Ascending aorta (tissue), 2 donors: ENCODE data around the gene SFI1. TPM values are rescaled to one million over a fixed set of nuclear protein-coding genes. Genes with fewer than 3 reads are reported as not detected.

Experiments used
- DNase-seq, 2 donors: peaks; one replicate each; pipeline ENCODE4 v3.0.0-alpha.2; 2019; ENCODE audit warnings: low spot score in 2 of 2
- H3K27ac ChIP-seq, 2 donors: fragments of 200-600 bp; sonication (generic); one replicate each; pipeline ENCODE4 v1.5.1; 2016 to 2017; ENCODE audit warnings: mild to moderate bottlenecking in 1 of 2
- H3K27me3 ChIP-seq: fragments of 200-600 bp; sonication (generic); one replicate; pipeline ENCODE4 v1.5.1; 2017
- H3K36me3 ChIP-seq, 2 donors: fragments of 200-600 bp; sonication (generic); one replicate each; pipeline ENCODE4 v1.5.1; 2016
- H3K4me1 ChIP-seq, 2 donors: fragments of 200-600 bp; sonication (generic); one replicate each; pipeline ENCODE4 v1.5.1; 2016 to 2017; ENCODE audit warnings: mild to moderate bottlenecking in 1 of 2
- H3K4me3 ChIP-seq, 2 donors: fragments of 200-600 bp; sonication (generic); one replicate each; pipeline ENCODE4 v1.5.1; 2016 to 2017; ENCODE audit warnings: mild to moderate bottlenecking in 1 of 2
- H3K9me3 ChIP-seq, 2 donors: fragments of 200-600 bp; sonication (generic); one replicate each; pipeline ENCODE4 v1.5.1; 2016
- intact Hi-C: fragments of 100-400 bp; cut with DNase I; formaldehyde crosslinking; loops from one replicate; pipeline ENCODE4 v1.15.1; 2023
- total RNA-seq: library from RNA; depleted of rRNA; stranded (reverse); fragments of >200 nt; gene quantifications from one replicate; pipeline ENCODE4 v1.1.0, GENCODE V29; 2016
- TF ChIP-seq, protein P1 (sequence below), 3 experiments: fragments of 200-600 bp in 2 of 3; fragments of 450-650 bp in 1 of 3; sonication (generic) in 2 of 3; IDR thresholded peaks; one replicate each; pipeline ENCODE4 v1.5.1; 2016 to 2019; ENCODE audit warnings: antibody characterized with exemption in 3 of 3, mild to moderate bottlenecking in 1 of 3, moderate library complexity in 1 of 3

The SFI1 gene
- total RNA-seq, 1 donor from 2014 or later, result 31.0 TPM

DNA sequence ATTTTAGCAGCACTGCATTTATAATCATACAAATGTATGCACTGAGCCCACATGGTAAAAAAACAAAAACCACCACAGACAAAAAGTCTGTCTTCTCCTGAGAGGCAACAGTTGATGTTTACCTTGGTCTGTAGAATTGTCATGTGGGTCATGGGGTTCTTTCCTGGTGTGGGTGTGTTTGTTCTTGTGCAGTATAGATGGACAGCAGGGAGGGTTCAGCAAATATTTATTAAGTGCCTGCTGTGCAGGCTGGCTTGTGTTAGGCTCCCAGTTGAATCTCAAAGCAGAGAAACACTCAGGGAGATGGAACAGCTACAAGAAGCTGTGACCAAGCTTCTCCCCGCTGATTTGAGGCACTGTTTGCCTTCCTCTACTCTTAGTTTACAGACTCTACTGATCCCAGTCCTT is 83.5 kb downstream of the SFI1 start:
- Histone ChIP-seq H3K36me3 (peaks cover 12 to 23% of the 10 kb centered on the region in 2 donors), H3K4me1 (no peaks in the 10 kb centered on the region), H3K9me3 (no peaks in the 10 kb centered on the region), H3K27ac (no peak overlapping the region), H3K27me3 (no peaks in the 10 kb centered on the region), H3K4me3 (no peak overlapping the region)
- TF ChIP-seq, protein P1, sequence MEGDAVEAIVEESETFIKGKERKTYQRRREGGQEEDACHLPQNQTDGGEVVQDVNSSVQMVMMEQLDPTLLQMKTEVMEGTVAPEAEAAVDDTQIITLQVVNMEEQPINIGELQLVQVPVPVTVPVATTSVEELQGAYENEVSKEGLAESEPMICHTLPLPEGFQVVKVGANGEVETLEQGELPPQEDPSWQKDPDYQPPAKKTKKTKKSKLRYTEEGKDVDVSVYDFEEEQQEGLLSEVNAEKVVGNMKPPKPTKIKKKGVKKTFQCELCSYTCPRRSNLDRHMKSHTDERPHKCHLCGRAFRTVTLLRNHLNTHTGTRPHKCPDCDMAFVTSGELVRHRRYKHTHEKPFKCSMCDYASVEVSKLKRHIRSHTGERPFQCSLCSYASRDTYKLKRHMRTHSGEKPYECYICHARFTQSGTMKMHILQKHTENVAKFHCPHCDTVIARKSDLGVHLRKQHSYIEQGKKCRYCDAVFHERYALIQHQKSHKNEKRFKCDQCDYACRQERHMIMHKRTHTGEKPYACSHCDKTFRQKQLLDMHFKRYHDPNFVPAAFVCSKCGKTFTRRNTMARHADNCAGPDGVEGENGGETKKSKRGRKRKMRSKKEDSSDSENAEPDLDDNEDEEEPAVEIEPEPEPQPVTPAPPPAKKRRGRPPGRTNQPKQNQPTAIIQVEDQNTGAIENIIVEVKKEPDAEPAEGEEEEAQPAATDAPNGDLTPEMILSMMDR (IDR thresholded peaks at IDR 0.05), result no peak
- intact Hi-C loops, result no loop called here
- no peak for DNase-seq

DNA sequence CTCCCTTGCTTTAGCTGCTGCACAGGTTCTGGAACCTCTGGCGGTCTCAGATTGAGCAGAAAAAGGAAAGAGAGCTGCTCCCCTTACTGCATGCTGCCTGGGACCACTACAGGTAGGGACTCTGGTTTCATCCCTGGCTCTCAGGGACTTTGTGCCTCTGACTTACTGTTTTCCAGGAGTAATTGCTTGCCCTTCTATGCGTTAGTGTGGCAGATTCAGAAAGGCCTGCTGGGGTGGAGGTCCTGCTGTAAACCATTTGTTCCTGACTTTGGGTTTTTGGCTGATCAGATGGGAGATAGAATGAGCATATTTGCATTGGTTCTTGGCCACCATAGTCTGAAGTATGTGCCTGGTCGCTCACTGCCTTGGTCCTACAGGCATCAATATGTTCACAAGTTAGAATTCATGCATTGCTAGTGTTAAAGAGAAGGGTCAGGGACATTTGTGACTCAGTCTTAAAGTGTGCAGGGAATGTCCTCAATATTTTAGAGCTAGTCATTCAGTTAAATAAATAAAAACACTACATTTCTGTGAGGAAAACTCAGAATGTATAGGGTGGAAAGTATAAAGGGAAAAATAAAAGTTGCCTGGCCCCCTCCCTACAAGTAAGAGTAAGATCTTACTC is 87.6 kb downstream of the SFI1 start:
- no peaks in the 10 kb centered on the region for H3K27me3 ChIP-seq
- H3K27ac ChIP-seq, result no peak overlapping the region
- H3K36me3 ChIP-seq, result peaks cover 11 to 29% of the 10 kb centered on the region in 2 donors
- TF ChIP-seq, protein P1 (IDR thresholded peaks at IDR 0.05), result no peak
- intact Hi-C loops, result no loop called here
- H3K4me3 ChIP-seq, result no peak overlapping the region
- H3K9me3 ChIP-seq, result no peaks in the 10 kb centered on the region
- no peaks in the 10 kb centered on the region for H3K4me1 ChIP-seq
- no peak for DNase-seq

DNA sequence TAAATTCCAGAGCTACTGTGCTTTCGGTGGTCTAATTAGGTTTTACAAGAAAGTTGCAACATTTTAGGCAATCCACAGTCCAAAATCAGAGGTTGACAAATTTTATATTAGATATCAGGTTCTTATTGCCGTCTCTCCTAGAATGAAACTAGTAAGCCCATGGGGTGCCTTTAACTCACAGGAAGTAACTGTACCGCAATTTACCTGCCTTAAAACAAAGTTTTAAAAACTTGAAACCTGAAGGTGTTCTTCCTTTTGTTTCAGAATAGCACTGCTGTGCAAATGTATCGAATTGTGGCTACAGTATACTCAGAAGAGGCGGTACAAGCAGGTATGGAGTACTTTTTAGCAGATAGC is 88.4 kb downstream of the SFI1 start:
- Histone ChIP-seq H3K4me1 (no peaks in the 10 kb centered on the region), H3K27ac (peak overlapping the region in 1 of 2 donors; percentile 20), H3K9me3 (no peaks in the 10 kb centered on the region), H3K36me3 (peaks cover 11 to 31% of the 10 kb centered on the region in 2 donors), H3K4me3 (no peak overlapping the region), H3K27me3 (no peaks in the 10 kb centered on the region)
- TF ChIP-seq, protein P1 (IDR thresholded peaks at IDR 0.05), result no peak
- intact Hi-C loops, result no loop called here
- DNase-seq, result no peak

DNA sequence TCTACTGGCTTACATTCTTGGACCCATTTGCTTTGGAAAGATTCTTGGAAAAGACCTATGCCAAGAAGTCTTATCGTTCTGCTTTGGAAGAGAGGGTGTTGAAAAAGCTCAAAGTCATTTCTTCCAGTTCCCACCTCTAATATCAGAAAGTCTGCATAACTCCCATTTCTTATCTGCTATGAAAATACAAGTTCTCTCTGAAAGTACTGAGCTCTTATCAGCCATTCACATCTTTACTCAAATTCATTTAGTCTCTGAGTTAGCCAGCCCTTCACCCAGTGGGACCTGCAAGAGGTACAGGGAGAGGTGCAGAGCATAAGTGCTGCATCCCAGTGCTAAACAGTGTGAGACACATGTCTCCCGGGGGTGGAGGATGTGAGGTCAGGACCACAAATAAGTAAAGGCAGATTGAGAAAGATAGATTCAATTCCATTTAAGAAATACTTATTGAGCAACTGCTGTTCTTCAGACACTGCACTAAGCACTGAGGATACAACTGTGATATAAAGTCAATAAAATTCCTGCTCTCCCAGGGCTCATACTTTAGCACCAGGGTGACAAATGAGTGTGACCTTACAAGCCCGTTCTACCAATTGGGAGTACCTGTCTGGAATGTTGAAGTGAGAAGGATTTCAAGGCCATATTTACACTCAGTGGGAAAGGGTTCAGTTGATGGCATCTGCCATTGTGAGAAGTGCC is 89.0 kb downstream of the SFI1 start:
- Histone ChIP-seq H3K9me3 (no peaks in the 10 kb centered on the region), H3K27ac (peak overlapping the region; percentile 11 to 30), H3K4me1 (no peaks in the 10 kb centered on the region), H3K27me3 (no peaks in the 10 kb centered on the region), H3K36me3 (peaks cover 11 to 31% of the 10 kb centered on the region in 2 donors), H3K4me3 (no peak overlapping the region)
- intact Hi-C loops, result no loop called here
- TF ChIP-seq, protein P1 (IDR thresholded peaks at IDR 0.05), result no peak
- DNase-seq, result no peak

DNA sequence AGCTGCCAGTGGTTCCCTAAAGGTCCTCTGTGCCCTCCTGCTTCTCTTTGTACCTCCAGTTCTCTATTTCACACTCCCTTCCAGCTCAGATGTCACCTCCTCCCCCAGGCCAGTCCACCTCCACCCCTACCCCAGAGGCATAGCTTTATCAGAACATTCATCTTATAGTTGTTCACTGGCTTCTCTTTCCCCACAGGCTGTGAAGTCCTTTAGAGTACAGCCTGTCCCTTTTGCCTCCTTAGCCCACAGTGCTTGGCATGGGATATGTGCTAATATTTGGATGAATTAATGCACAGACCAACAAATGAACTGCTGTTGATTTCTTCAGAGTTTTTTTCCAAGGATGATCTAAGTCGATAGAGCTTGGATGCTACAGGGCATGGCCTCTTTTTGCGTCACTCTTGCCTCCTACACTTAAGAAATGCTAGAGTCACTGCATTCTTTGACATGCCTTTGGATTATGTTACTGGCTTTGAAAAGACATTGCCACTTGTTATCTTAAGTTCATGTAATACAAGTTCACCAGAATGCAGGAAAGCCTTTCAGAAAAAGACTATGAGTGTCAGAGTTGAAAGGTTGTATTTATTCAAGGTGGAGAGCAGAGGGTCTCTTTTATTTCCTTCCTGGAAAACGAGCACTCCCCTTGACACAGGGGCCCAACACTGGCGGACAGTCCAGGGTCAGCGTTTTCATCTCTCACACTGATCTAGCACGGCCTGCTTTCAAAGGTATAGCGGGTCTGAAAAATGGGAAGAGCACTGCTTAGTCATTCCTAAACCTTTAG is 90.0 kb downstream of the SFI1 start:
- Histone ChIP-seq H3K27ac (peak overlapping the region; percentile 11 to 30), H3K4me1 (no peaks in the 10 kb centered on the region), H3K36me3 (peaks cover 11 to 31% of the 10 kb centered on the region in 2 donors), H3K4me3 (no peak overlapping the region), H3K27me3 (no peaks in the 10 kb centered on the region), H3K9me3 (no peaks in the 10 kb centered on the region)
- DNase-seq, result no peak
- TF ChIP-seq, protein P1 (IDR thresholded peaks at IDR 0.05), result no peak
- intact Hi-C loops, result no loop called here
